NCI-H2029 (cell line): ENCODE data around the gene AMBRA1.
A peak's percentile ranks its signal among the peaks of the same experiment; 100 is the strongest.
"Not testable (repeated sequence)": the region's sequence is repeated elsewhere in the genome, so short reads cannot be mapped to it uniquely, and the experiment has no call there.

Experiments used
- DNase-seq: peaks from one replicate; lab custom pipeline; 2025; lab: John Stamatoyannopoulos, UW

Gene AMBRA1

GRCh38 chr11:46381819-46382645 is 211.8 kb downstream of the AMBRA1 start:
- DNase-seq: no peak

DNA sequence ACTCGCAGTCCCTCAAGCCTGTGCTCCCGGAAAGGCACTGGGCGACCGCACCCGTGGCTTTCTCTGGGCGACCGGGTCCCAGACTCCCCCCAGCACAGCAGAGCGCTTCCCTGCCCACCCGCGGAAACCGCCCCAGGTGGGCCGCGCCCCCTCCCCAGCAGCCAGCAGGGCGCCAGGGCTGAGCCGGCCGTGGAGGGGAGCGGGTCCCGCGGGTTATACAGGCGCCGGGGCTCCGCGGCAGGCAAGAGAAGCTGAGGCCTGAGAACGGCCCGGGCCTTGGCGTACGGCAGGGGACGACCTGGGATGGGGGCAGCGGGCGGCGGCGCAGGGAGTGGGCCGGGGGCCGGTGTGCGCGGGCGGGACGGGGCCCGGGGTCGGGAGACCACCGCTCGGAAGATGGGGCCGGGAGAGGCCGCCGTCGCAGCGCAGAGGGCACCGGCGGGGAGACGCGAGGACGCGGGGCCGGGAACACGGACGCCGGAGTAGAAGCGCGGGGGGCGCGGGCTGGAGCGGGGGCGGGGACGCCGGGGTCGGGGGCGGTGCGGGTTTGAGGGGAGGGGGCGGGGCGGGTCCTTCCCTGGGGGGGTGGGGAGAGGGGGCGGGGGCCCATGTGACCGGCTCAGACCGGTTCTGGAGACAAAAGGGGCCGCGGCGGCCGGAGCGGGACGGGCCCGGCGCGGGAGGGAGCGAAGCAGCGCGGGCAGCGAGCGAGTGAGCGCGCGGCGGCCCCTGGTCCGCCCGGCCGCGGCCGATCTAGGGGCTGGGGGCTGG is 212.6 kb downstream of the AMBRA1 start, which contains the start of gene MDK:
TSS of gene MDK (plus strand) at position 622 of the 771 bp plus-strand sequence. CDS start 389 bp downstream, outside the sequence.
- DNase-seq: no peak

DNA sequence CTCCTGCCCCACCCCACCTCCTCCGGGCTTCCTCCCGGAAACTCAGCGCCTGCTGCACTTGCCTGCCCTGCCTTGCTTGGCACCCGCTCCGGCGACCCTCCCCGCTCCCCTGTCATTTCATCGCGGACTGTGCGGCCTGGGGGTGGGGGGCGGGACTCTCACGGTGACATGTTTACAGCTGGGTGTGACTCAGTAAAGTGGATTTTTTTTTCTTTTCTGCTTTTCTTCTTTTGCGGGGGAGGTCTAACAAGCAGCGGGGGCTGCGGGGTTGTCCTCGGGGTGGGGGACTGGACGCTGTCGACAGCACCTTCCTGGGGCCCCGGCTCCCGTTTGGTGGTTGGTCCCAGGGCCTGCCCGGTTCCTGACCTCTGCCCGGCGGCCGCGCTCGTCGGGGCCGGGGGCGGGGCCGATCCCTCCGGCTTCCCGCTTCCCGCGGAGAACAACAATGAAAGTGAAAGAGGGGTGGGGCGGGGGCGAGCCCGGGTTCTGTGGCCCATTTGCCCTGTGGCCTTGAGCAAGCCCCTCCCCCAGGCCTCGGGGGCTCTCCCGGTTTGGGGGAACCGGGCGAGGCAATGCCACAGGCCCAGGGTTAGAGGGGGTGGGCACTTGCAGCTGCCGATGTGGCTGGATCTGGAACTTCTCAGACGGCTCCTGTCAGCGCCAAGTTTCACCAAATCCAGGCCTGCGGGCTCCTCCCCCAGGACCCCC is 213.3 kb downstream of the AMBRA1 start:
- peak; percentile 65 for DNase-seq

DNA sequence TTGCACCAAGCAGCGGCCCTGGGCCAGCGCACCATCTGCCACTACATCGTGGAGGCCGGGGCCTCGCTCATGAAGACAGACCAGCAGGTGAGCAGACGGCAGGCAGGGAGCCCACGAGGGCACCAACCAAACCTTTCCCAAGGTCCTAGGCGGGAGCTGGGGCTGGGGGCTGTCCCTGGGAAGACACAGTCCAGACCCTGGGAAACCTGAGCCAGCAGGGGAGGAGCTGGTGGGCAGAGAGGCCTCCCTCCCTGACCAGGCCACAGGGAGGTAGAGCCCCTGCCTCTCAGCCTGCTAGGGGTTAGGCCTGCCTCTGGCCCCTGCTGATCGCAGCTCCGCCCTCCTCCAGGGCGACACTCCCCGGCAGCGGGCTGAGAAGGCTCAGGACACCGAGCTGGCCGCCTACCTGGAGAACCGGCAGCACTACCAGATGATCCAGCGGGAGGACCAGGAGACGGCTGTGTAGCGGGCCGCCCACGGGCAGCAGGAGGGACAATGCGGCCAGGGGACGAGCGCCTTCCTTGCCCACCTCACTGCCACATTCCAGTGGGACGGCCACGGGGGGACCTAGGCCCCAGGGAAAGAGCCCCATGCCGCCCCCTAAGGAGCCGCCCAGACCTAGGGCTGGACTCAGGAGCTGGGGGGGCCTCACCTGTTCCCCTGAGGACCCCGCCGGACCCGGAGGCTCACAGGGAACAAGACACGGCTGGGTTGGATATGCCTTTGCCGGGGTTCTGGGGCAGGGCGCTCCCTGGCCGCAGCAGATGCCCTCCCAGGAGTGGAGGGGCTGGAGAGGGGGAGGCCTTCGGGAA is 214.1 kb downstream of the AMBRA1 start:
- DNase-seq: not testable (repeated sequence)

- no peak for DNase-seq
These were observed 214.9 kb downstream of the AMBRA1 start for GRCh38 chr11:46378811-46379481.

DNA sequence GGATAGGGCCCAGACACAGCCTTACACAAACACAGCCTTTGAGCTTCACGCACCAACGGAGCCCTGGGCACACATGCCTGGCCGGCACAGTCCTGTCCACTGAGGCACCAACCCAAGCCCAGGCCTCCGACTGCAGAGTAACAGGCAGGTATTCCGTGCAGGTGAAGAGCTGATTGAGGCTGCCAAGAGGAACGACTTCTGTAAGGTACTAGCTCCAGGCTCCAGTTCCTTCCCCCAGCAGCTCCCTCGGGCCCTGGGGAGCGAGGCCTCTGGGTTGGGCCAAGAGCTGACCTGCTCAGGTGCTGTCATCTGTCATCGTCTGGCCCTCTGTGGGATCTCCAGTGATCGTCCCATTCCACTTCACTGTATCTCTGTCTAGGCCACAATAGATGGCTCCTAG is 215.5 kb downstream of the AMBRA1 start:
- DNase-seq: no peak

GRCh38 chr11:46377831-46378230 is 216.0 kb downstream of the AMBRA1 start:
- DNase-seq: no peak

GRCh38 chr11:46377290-46377689 is 216.5 kb downstream of the AMBRA1 start:
- DNase-seq: no peak

DNA sequence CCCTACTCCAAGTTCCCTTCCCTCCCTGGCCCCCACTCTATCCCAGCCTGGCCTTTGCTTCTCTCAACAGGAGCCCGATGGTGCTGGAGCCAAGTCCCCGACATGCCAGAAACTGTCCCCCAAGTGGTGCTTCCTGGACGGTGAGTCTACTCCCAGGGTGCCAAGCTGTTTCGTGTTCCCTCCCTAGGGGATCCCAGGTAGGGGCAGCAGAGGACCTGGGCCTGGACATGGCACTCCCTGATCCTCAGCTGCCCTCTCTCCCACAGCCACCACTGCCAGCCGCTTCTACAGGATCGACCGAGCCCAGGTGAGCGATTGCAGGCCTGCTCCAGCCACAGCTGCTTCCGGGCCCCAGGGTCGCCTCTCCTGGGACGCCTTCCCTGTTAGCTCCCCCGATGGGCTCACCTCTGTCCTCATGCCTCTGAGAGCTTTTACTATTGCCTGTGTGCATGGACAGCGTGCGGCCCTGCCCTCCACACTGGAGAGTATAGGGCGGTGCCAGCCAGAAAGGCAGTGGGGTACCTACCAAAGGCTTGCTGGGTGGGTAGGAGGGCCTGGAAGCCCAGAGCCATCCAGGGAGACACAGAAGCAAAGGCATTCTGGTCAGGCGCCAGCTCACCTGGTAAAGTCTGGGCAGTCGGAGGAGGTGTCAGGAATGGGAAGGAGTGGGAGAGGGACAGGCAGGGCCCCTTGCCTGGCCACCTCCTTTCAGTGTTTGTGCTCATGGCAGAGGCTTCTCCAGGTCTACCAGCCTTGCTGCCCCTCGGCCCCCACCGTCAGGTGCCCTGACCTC is 217.4 kb downstream of the AMBRA1 start:
- no peak for DNase-seq

- no peak for DNase-seq
These were observed 218.3 kb downstream of the AMBRA1 start for GRCh38 chr11:46375392-46376101.

DNA sequence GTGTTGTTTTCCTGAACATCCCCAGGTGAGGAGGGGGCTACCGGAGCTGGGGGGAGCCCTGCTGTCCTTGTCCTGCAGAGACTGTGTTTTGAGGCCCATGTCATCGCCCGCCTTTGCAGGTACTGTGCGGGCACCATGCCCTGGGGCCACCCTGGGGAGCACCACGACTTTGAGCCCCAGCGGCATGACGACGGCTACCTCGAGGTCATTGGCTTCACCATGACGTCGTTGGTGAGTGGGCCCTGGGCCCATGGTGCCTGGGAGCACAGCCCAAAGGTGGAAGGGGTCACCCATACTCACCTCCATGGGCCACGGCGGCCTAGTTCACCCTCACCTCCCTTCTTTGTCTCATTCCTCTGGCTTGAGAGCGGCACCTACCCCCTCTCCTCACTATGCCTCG is 219.0 kb downstream of the AMBRA1 start:
- no peak for DNase-seq

- DNase-seq: no peak
These were observed 219.8 kb downstream of the AMBRA1 start for GRCh38 chr11:46373787-46374740.

- DNase-seq: not testable (repeated sequence)
These were observed 221.3 kb downstream of the AMBRA1 start for GRCh38 chr11:46372501-46372900.

DNA sequence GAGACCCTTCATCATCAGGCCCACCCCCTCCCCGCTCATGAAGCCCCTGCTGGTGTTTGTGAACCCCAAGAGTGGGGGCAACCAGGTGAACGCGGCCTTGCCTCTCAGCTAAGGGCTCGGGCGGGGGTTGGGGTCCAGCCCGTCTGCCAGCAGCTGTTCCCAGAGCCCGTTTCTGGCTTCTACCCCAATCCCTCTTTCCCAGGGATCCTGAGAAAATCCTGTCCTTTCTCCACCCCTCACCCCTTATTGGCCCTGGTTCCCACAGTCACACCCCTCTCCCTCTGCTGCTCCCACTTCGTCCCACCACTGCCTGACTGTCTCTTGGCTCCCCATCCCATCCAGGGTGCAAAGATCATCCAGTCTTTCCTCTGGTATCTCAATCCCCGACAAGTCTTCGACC is 221.7 kb downstream of the AMBRA1 start:
- DNase-seq: no peak

DNA sequence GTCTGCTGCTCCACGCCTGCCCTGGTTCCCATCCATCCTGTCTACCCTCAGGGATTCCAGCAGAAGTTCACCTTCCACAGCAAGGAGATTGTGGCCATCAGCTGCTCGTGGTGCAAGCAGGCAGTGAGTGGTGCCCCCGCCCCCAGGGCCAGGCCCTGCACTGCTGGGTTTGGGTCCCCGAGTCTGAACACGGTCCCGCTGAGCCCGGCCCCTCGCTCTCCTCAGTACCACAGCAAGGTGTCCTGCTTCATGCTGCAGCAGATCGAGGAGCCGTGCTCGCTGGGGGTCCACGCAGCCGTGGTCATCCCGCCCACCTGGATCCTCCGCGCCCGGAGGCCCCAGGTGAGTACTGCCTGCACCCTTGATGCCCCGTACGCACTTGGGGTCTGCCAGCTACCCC is 222.6 kb downstream of the AMBRA1 start:
- DNase-seq: not testable (repeated sequence)

GRCh38 chr11:46370253-46370652 is 223.6 kb downstream of the AMBRA1 start:
- no peak for DNase-seq

DNA sequence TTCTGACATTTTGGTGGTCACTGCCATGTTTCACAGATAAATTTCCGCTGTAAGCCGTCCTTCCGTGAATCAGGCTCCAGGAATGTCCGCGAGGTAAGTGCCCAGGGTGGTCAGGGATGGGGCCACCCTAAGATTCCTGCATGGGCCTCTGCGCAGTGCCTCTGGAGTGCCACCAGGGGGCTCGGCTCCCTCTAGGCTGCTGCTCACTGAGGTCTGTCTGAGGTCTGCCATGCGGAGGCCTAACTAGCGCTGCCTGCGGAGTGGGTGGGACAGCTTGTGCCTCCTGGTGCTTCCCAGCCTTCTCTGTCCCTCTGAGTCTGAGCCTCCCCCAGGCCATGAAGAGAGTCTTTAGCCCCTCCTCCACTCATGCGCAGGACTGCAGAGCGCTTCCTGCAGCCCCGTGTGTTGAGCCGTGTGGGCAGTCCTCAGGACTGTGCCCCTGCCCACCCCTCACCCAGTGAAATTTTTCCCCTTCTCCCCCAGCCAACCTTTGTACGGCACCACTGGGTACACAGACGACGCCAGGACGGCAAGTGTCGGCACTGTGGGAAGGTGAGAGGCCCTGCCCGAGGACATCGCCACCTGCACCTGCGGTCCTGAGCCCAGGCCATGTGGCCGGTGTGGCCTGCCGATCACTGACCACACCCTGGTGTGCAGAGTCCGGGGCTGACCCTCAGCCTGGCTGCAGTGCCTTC is 224.2 kb downstream of the AMBRA1 start:
- no peak for DNase-seq

- DNase-seq: no peak
These were observed 225.9 kb downstream of the AMBRA1 start for GRCh38 chr11:46367916-46368267.
